HEK293 (cell line): ENCODE data around the gene MRPS6.

Experiments used
- CTCF ChIA-PET: fragments of 350-600 bp; formaldehyde crosslinking; extraction: SDS; loops from one replicate; lab custom pipeline; 2021; ENCODE audit warnings: antibody characterized with exemption; lab: Yijun Ruan, JAX
- POLR2A ChIA-PET: fragments of 300-600 bp; formaldehyde crosslinking; extraction: SDS; loops from one replicate; lab custom pipeline; 2020; ENCODE audit warnings: antibody characterized with exemption, inconsistent platforms; lab: Yijun Ruan, JAX
- H3K27ac ChIP-seq: fragments of 200-500 bp; sonication (Bioruptor generic); 2 replicates; pipeline ENCODE4 v1.5.1; 2014; ENCODE audit warnings: low read depth, low read length, control low read depth, inconsistent platforms; ENCODE audit errors: extremely low read depth
- H3K36me3 ChIP-seq, 2 experiments: fragments of 200-500 bp in 1 of 2; sonication (Bioruptor generic) in 1 of 2; 1 replicate in 1 of 2; 2 replicates in 1 of 2; pipeline ENCODE4 v1.5.1; 2014 to 2017; ENCODE audit warnings: inconsistent platforms in 2 of 2, low read length in 2 of 2; ENCODE audit not compliant: control insufficient read depth in 2 of 2, insufficient read depth in 1 of 2
- H3K4me1 ChIP-seq: fragments of 200-500 bp; sonication (Bioruptor generic); 2 replicates; pipeline ENCODE4 v1.5.1; 2014; ENCODE audit warnings: mild to moderate bottlenecking, low read length, inconsistent platforms; ENCODE audit not compliant: control insufficient read depth, insufficient read depth
- H3K4me3 ChIP-seq: 2 replicates; pipeline ENCODE4 v1.5.1; 2011; ENCODE audit warnings: low read depth, mild to moderate bottlenecking, control low read depth, low read length, moderate library complexity
- H3K9me3 ChIP-seq: fragments of 200-500 bp; sonication (Bioruptor generic); 2 replicates; pipeline ENCODE4 v1.5.1; 2014; ENCODE audit warnings: low read depth, low read length, inconsistent platforms; ENCODE audit not compliant: control insufficient read depth, insufficient read depth
- CTCF ChIP-seq: fragments of 450-650 bp; formaldehyde crosslinking; IDR thresholded peaks from 2 replicates; pipeline ENCODE4 v1.5.1; 2016; ENCODE audit warnings: missing biosample characterization, missing genetic modification characterization
- MZF1 ChIP-seq: fragments of 450-650 bp; formaldehyde crosslinking; IDR thresholded peaks from 2 replicates; pipeline ENCODE4 v1.5.1; 2017; ENCODE audit warnings: missing biosample characterization, missing genetic modification characterization, borderline replicate concordance
- OVOL3 ChIP-seq: fragments of 450-650 bp; formaldehyde crosslinking; IDR thresholded peaks from 2 replicates; pipeline ENCODE4 v1.5.1; 2016; ENCODE audit warnings: missing biosample characterization, missing genetic modification characterization
- PRDM10 ChIP-seq: fragments of 450-650 bp; formaldehyde crosslinking; IDR thresholded peaks from 2 replicates; pipeline ENCODE4 v1.5.1; 2016; ENCODE audit warnings: missing biosample characterization, missing genetic modification characterization
- ZBTB17 ChIP-seq: fragments of 450-650 bp; formaldehyde crosslinking; IDR thresholded peaks from 2 replicates; pipeline ENCODE4 v1.5.1; 2016; ENCODE audit warnings: missing biosample characterization, missing genetic modification characterization
- ZNF121 ChIP-seq: fragments of 450-650 bp; formaldehyde crosslinking; IDR thresholded peaks from 2 replicates; pipeline ENCODE4 v1.5.1; 2016; ENCODE audit warnings: missing biosample characterization, missing genetic modification characterization
- ZNF211 ChIP-seq: fragments of 450-650 bp; formaldehyde crosslinking; IDR thresholded peaks from 2 replicates; pipeline ENCODE4 v1.5.1; 2016; ENCODE audit warnings: low read depth, missing biosample characterization, missing genetic modification characterization
- ZNF350 ChIP-seq: fragments of 450-650 bp; formaldehyde crosslinking; IDR thresholded peaks from 2 replicates; pipeline ENCODE4 v1.5.0; 2017; ENCODE audit warnings: missing biosample characterization, mild to moderate bottlenecking, missing genetic modification characterization
- ZNF391 ChIP-seq: fragments of 450-650 bp; formaldehyde crosslinking; IDR thresholded peaks from 2 replicates; pipeline ENCODE4 v1.5.1; 2016; ENCODE audit warnings: low read depth, missing biosample characterization, missing genetic modification characterization, borderline replicate concordance
- ZNF404 ChIP-seq: fragments of 450-650 bp; formaldehyde crosslinking; IDR thresholded peaks from 2 replicates; pipeline ENCODE4 v1.5.1; 2017; ENCODE audit warnings: missing biosample characterization, missing genetic modification characterization
- ZNF580 ChIP-seq: fragments of 450-650 bp; formaldehyde crosslinking; IDR thresholded peaks from 2 replicates; pipeline ENCODE4 v1.5.1; 2016; ENCODE audit warnings: missing biosample characterization, missing genetic modification characterization
- ZNF585B ChIP-seq: fragments of 450-650 bp; formaldehyde crosslinking; IDR thresholded peaks from 2 replicates; pipeline ENCODE4 v1.5.1; 2016; ENCODE audit warnings: missing biosample characterization, missing genetic modification characterization
- TF ChIP-seq, protein P1 (sequence below): fragments of 450-650 bp; formaldehyde crosslinking; IDR thresholded peaks from 2 replicates; pipeline ENCODE4 v1.5.1; 2016; ENCODE audit warnings: missing biosample characterization, missing genetic modification characterization, low read depth
- TF ChIP-seq, protein P2 (sequence below): fragments of 450-650 bp; formaldehyde crosslinking; optimal IDR thresholded peaks from 2 replicates; pipeline ENCODE3; 2016; ENCODE audit warnings: missing biosample characterization, mild to moderate bottlenecking, missing genetic modification characterization
- TF ChIP-seq, protein P3 (sequence below): fragments of 450-650 bp; formaldehyde crosslinking; IDR thresholded peaks from 2 replicates; pipeline ENCODE4 v1.5.1; 2016; ENCODE audit warnings: missing biosample characterization, missing genetic modification characterization

MRPS6 gene

GRCh38 chr21:34112316-34113033 lies 39.1 kb downstream of the MRPS6 start:
- TF ChIP-seq ZNF350 = no peak
- TF ChIP-seq ZNF121 = no peak
- no peak for TF ChIP-seq ZNF580 (tag by site-specific recombination)
- TF ChIP-seq PRDM10 = no peak
- no peak for TF ChIP-seq ZNF211 (tag by site-specific recombination)
- TF ChIP-seq, protein P1, sequence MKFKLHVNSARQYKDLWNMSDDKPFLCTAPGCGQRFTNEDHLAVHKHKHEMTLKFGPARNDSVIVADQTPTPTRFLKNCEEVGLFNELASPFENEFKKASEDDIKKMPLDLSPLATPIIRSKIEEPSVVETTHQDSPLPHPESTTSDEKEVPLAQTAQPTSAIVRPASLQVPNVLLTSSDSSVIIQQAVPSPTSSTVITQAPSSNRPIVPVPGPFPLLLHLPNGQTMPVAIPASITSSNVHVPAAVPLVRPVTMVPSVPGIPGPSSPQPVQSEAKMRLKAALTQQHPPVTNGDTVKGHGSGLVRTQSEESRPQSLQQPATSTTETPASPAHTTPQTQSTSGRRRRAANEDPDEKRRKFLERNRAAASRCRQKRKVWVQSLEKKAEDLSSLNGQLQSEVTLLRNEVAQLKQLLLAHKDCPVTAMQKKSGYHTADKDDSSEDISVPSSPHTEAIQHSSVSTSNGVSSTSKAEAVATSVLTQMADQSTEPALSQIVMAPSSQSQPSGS (tag by site-specific recombination) = no peak
- TF ChIP-seq, protein P2, sequence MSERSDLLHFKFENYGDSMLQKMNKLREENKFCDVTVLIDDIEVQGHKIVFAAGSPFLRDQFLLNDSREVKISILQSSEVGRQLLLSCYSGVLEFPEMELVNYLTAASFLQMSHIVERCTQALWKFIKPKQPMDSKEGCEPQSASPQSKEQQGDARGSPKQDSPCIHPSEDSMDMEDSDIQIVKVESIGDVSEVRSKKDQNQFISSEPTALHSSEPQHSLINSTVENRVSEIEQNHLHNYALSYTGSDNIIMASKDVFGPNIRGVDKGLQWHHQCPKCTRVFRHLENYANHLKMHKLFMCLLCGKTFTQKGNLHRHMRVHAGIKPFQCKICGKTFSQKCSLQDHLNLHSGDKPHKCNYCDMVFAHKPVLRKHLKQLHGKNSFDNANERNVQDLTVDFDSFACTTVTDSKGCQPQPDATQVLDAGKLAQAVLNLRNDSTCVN (tag by site-specific recombination) = no peak
- no peak for TF ChIP-seq CTCF (tag by site-specific recombination)
- Histone ChIP-seq H3K9me3 (no peaks in the 10 kb centered on the region), H3K4me1 (peaks cover 8% of the 10 kb centered on the region; the same call in 1 of the 2 replicates), H3K27ac (no peak overlapping the region), H3K36me3 (no peaks in the 10 kb centered on the region), H3K4me3 (no peak overlapping the region)
- CTCF ChIA-PET = interaction anchor here (0.5 kb wide), 1 partner anchor 161 kb away, joined by 3 read pairs; no protein-coding TSS in a partner anchor
- POLR2A ChIA-PET = no interaction called here

- no peak overlapping the region for H3K27ac ChIP-seq
- H3K4me3 ChIP-seq = no peak overlapping the region
- no peaks in the 10 kb centered on the region for H3K9me3 ChIP-seq
- H3K4me1 ChIP-seq = peaks cover 8% of the 10 kb centered on the region; the same call in 1 of the 2 replicates
- no peaks in the 10 kb centered on the region for H3K36me3 ChIP-seq
- CTCF ChIA-PET = interaction anchor here (0.6 to 2.0 kb wide), 5 partner anchors 15 to 203 kb away, joined by 3 to 6 read pairs (median 4); no protein-coding TSS in a partner anchor
- TF ChIP-seq ZNF404 (tag by site-specific recombination) (no peak), ZNF585B (tag by site-specific recombination) (no peak), ZBTB17 (tag by site-specific recombination) (no peak), MZF1 (0 out of 2 replicates have a peak, but pooled peaks have one; percentile 33), ZNF391 (tag by site-specific recombination) (no peak), OVOL3 (tag by site-specific recombination) (no peak)
- TF ChIP-seq, protein P3, sequence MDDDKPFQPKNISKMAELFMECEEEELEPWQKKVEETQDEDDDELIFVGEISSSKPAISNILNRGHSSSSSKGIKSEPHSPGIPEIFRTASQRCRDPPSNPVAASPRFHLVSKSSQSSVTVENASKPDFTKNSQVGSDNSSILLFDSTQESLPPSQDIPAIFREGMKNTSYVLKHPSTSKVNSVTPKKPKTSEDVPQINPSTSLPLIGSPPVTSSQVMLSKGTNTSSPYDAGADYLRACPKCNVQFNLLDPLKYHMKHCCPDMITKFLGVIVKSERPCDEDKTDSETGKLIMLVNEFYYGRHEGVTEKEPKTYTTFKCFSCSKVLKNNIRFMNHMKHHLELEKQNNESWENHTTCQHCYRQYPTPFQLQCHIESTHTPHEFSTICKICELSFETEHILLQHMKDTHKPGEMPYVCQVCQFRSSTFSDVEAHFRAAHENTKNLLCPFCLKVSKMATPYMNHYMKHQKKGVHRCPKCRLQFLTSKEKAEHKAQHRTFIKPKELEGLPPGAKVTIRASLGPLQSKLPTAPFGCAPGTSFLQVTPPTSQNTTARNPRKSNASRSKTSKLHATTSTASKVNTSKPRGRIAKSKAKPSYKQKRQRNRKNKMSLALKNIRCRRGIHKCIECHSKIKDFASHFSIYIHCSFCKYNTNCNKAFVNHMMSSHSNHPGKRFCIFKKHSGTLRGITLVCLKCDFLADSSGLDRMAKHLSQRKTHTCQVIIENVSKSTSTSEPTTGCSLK (tag by site-specific recombination) = no peak
- POLR2A ChIA-PET = no interaction called here
These were observed 40.5 kb downstream of the MRPS6 start for GRCh38 chr21:34113842-34114241.
